ENCODE data around the gene COX7A2L.

Gene COX7A2L

GRCh38 chr2:42340938-42341636 is 19.9 kb downstream of the COX7A2L start:
- no peak for TF ChIP-seq CTCF (IDR thresholded peaks at IDR 0.05; ENCODE audit: extremely low read depth, missing control alignments)
- DNase-seq (ENCODE audit: low spot score), result no peak

GRCh38 chr2:42340045-42340937 is 20.7 kb downstream of the COX7A2L start:
- no peak for DNase-seq (ENCODE audit: low spot score)
- no peak for TF ChIP-seq CTCF (IDR thresholded peaks at IDR 0.05; ENCODE audit: extremely low read depth, missing control alignments)

GRCh38 chr2:42339191-42339912 is 21.7 kb downstream of the COX7A2L start:
- TF ChIP-seq CTCF (IDR thresholded peaks at IDR 0.05; ENCODE audit: extremely low read depth, missing control alignments), result no peak

GRCh38 chr2:42338567-42339190 is 22.3 kb downstream of the COX7A2L start:
- DNase-seq (ENCODE audit: low spot score), result no peak
- TF ChIP-seq CTCF (IDR thresholded peaks at IDR 0.05; ENCODE audit: extremely low read depth, missing control alignments), result no peak

More at GRCh38 chr2:42339191-42339912, 21.7 kb downstream of the COX7A2L start:
- DNase-seq (ENCODE audit: low spot score), result no peak

GRCh38 chr2:42337846-42338566 is 23.0 kb downstream of the COX7A2L start:
- no peak for TF ChIP-seq CTCF (IDR thresholded peaks at IDR 0.05; ENCODE audit: extremely low read depth, missing control alignments)
- DNase-seq (ENCODE audit: low spot score), result no peak

GRCh38 chr2:42337356-42337820 is 23.6 kb downstream of the COX7A2L start:
- no peak for DNase-seq (ENCODE audit: low spot score)
- no peak for TF ChIP-seq CTCF (IDR thresholded peaks at IDR 0.05; ENCODE audit: extremely low read depth, missing control alignments)
